HL-60 (cell line): ENCODE results near the gene AGPAT3.

Experiments used
- DNase-seq, 2 experiments: peaks; one replicate each; pipeline ENCODE4 v3.0.0-alpha.2; 2010 to 2020; ENCODE audit warnings: low read depth in 1 of 2, low spot score in 1 of 2
- H3K27ac ChIP-seq: fragments of 250-450 bp; sonication (Bioruptor Pico); replicated peaks from 2 replicates; pipeline ENCODE4 v1.5.1; 2020; ENCODE audit warnings: mild to moderate bottlenecking, moderate library complexity
- H3K27me3 ChIP-seq: fragments of 250-450 bp; sonication (Bioruptor Pico); 2 replicates; pipeline ENCODE4 v1.5.1; 2021; ENCODE audit warnings: mild to moderate bottlenecking, moderate library complexity; ENCODE audit not compliant: insufficient read depth, poor library complexity, severe bottlenecking
- H3K4me3 ChIP-seq: replicated peaks from 2 replicates; pipeline ENCODE4 v1.5.1; 2011; ENCODE audit warnings: mild to moderate bottlenecking, control low read depth, low read length; ENCODE audit not compliant: insufficient read depth
- CTCF ChIP-seq: IDR thresholded peaks from one replicate; pipeline ENCODE4 v1.5.1; 2011; ENCODE audit warnings: low read length, control low read depth, inconsistent platforms; ENCODE audit not compliant: insufficient read depth
- GABPA ChIP-seq: IDR thresholded peaks from 2 replicates; pipeline ENCODE4 v1.6.1; 2012; ENCODE audit warnings: low read depth
- POLR2AphosphoS5 ChIP-seq: IDR thresholded peaks from 2 replicates; pipeline ENCODE4 v1.6.1; 2012; ENCODE audit warnings: low read depth
- REST ChIP-seq: IDR thresholded peaks from 2 replicates; pipeline ENCODE4 v1.6.1; 2012; ENCODE audit warnings: low read depth; ENCODE audit not compliant: insufficient replicate concordance
- SPI1 ChIP-seq: IDR thresholded peaks from 2 replicates; pipeline ENCODE4 v1.6.1; 2012; ENCODE audit warnings: low read depth, mild to moderate bottlenecking, borderline replicate concordance

The AGPAT3 gene

GRCh38 chr21:43868461-43868860 lies 3.4 kb downstream of the AGPAT3 start:
- no peak for TF ChIP-seq SPI1
- Histone ChIP-seq H3K27ac (no peak overlapping the region), H3K27me3 (no peaks in the 10 kb centered on the region), H3K4me3 (no peak overlapping the region)
- no peak for DNase-seq

- no peak for DNase-seq
- TF ChIP-seq POLR2AphosphoS5 (no peak), REST (no peak), SPI1 (no peak), CTCF (no peak), GABPA (no peak)
- Histone ChIP-seq H3K27me3 (no peaks in the 10 kb centered on the region), H3K27ac (no peak overlapping the region), H3K4me3 (no peak overlapping the region)
Measured at GRCh38 chr21:43869486-43870325, 4.7 kb downstream of the AGPAT3 start.

GRCh38 chr21:43871487-43871886 lies 6.5 kb downstream of the AGPAT3 start:
- TF ChIP-seq CTCF (no peak), POLR2AphosphoS5 (no peak), REST (no peak), GABPA (no peak), SPI1 (no peak)
- no peak overlapping the region for H3K27ac ChIP-seq
- no peak for DNase-seq
- H3K4me3 ChIP-seq = no peak overlapping the region
- no peaks in the 10 kb centered on the region for H3K27me3 ChIP-seq

GRCh38 chr21:43872531-43873197 lies 7.6 kb downstream of the AGPAT3 start:
- Histone ChIP-seq H3K4me3 (no peak overlapping the region), H3K27me3 (no peaks in the 10 kb centered on the region), H3K27ac (peak overlapping the region; percentile 11; the same call in 1 of the 2 replicates)
- TF ChIP-seq REST (no peak), SPI1 (peak; percentile 36; the same call in 1 of the 2 replicates)
- DNase-seq = no peak
